H1 (cell line): ENCODE measurements around the gene ST6GALNAC3. TPM values are rescaled to one million over a fixed set of nuclear protein-coding genes. Genes with fewer than 3 reads are reported as not detected.
"Not testable (repeated sequence)": the region's sequence is repeated elsewhere in the genome, so short reads cannot be mapped to it uniquely, and the experiment has no call there.

Experiments used
- CTCF ChIA-PET: fragments of 300-600 bp; sonication (Branson Sonifier 250); formaldehyde crosslinking; loops from one replicate; lab custom pipeline; 2021; ENCODE audit not compliant: partially characterized antibody; lab: Charles Lee
- POLR2A ChIA-PET: fragments of 300-600 bp; sonication (Branson Sonifier 250); formaldehyde crosslinking; loops from one replicate; lab custom pipeline; 2021; ENCODE audit warnings: inconsistent platforms; ENCODE audit not compliant: partially characterized antibody; lab: Charles Lee
- DNase-seq, 2 experiments: peaks; one replicate each; pipeline versions ENCODE4 v3.0.0 to v3.0.0-alpha.2; 2010 to 2022; ENCODE audit warnings: low spot score in 2 of 2, low read depth in 1 of 2, mixed read lengths in 1 of 2
- FAIRE-seq: peaks from 2 replicates; lab custom pipeline; 2011; peaks lifted over from hg19 to GRCh38; lab: Jason Lieb, UNC
- H2AFZ ChIP-seq: 2 replicates; pipeline ENCODE4 v1.8.1; 2012; ENCODE audit warnings: low read length, inconsistent platforms
- H2AK5ac ChIP-seq: 2 replicates; pipeline ENCODE4 v1.6.1; 2013; ENCODE audit warnings: low read depth, low read length
- H2BK120ac ChIP-seq: replicated peaks from 2 replicates; pipeline ENCODE3; 2013; ENCODE audit warnings: low read depth, low read length, inconsistent platforms
- H2BK12ac ChIP-seq: 2 replicates; pipeline ENCODE4 v1.6.1; 2013; ENCODE audit warnings: low read depth, low read length
- H2BK15ac ChIP-seq: 2 replicates; pipeline ENCODE4 v1.6.1; 2013; ENCODE audit warnings: low read length
- H2BK20ac ChIP-seq: 2 replicates; pipeline ENCODE4 v1.6.1; 2013; ENCODE audit warnings: low read length
- H2BK5ac ChIP-seq: 2 replicates; pipeline ENCODE4 v1.6.1; 2013; ENCODE audit warnings: low read depth, low read length
- H3K14ac ChIP-seq: 2 replicates; pipeline ENCODE4 v1.6.1; 2013; ENCODE audit warnings: inconsistent platforms; ENCODE audit not compliant: insufficient read length
- H3K18ac ChIP-seq: 2 replicates; pipeline ENCODE4 v1.6.1; 2013; ENCODE audit warnings: low read length; ENCODE audit errors: extremely low read depth
- H3K23ac ChIP-seq: 2 replicates; pipeline ENCODE4 v1.6.1; 2013; ENCODE audit warnings: inconsistent platforms; ENCODE audit not compliant: insufficient read length
- H3K23me2 ChIP-seq: 2 replicates; pipeline ENCODE4 v1.6.1; 2013; ENCODE audit warnings: low read depth, low read length
- H3K27ac ChIP-seq: 2 replicates; pipeline ENCODE4 v1.6.1; 2011; ENCODE audit warnings: low read depth, low read length, inconsistent platforms
- H3K27me3 ChIP-seq, 4 experiments: replicated peaks in 1 of 4; 1 replicate in 1 of 4; 2 replicates in 3 of 4; pipeline versions ENCODE4 v1.6.1 to v1.8.1; 2011 to 2013; ENCODE audit warnings: low read length in 3 of 4, mild to moderate bottlenecking in 3 of 4, inconsistent platforms in 2 of 4, mixed read lengths in 2 of 4, moderate library complexity in 1 of 4; ENCODE audit not compliant: control insufficient read depth in 3 of 4, insufficient read depth in 3 of 4; ENCODE audit errors: extremely low read depth in 1 of 4
- H3K36me3 ChIP-seq, 4 experiments: 2 replicates each; pipeline versions ENCODE4 v1.6.1 to v1.8.1; 2011 to 2013; ENCODE audit warnings: mild to moderate bottlenecking in 4 of 4, low read length in 3 of 4, moderate library complexity in 2 of 4, control low read depth in 1 of 4, inconsistent platforms in 1 of 4; ENCODE audit not compliant: insufficient read depth in 4 of 4, control insufficient read depth in 2 of 4
- H3K4ac ChIP-seq: replicated peaks from 2 replicates; pipeline ENCODE3; 2013; ENCODE audit warnings: low read length, low read depth, mixed read lengths, inconsistent platforms; ENCODE audit not compliant: insufficient read length
- H3K4me1 ChIP-seq, 4 experiments: replicated peaks in 1 of 4; 1 replicate in 1 of 4; 2 replicates in 3 of 4; pipeline versions ENCODE4 v1.6.1 to v1.8.1; 2011 to 2013; ENCODE audit warnings: low read length in 3 of 4, inconsistent platforms in 2 of 4, mixed read lengths in 1 of 4; ENCODE audit not compliant: insufficient read depth in 4 of 4, control insufficient read depth in 3 of 4
- H3K4me2 ChIP-seq, 2 experiments: 2 replicates each; pipeline versions ENCODE4 v1.6.1 to v1.8.1; 2011 to 2013; ENCODE audit warnings: low read depth in 2 of 2, low read length in 2 of 2, control low read depth in 1 of 2, inconsistent platforms in 1 of 2, mild to moderate bottlenecking in 1 of 2; ENCODE audit not compliant: insufficient read depth in 1 of 2
- H3K4me3 ChIP-seq, 4 experiments: fragments of 200-600, 300-600 bp in 1 of 4; sonication (generic), shearing (Covaris generic), sonication (Bioruptor Twin) in 1 of 4; 2 replicates each; pipeline versions ENCODE4 v1.5.1 to v1.8.1; 2011 to 2016; ENCODE audit warnings: low read length in 4 of 4, low read depth in 3 of 4, control low read depth in 2 of 4, inconsistent platforms in 2 of 4, mild to moderate bottlenecking in 2 of 4, mixed read lengths in 1 of 4, moderate library complexity in 1 of 4; ENCODE audit not compliant: insufficient read depth in 2 of 4; ENCODE audit errors: extremely low read depth in 1 of 4
- H3K56ac ChIP-seq: replicated peaks from 2 replicates; pipeline ENCODE3; 2013; ENCODE audit warnings: low read depth, mild to moderate bottlenecking, mixed read lengths, low read length, inconsistent platforms; ENCODE audit not compliant: insufficient read length
- H3K79me1 ChIP-seq: 2 replicates; pipeline ENCODE4 v1.6.1; 2013; ENCODE audit warnings: low read depth, low read length, control low read depth
- H3K79me2 ChIP-seq, 2 experiments: 2 replicates each; pipeline versions ENCODE4 v1.6.1 to v1.8.1; 2012 to 2013; ENCODE audit warnings: low read length in 2 of 2, mild to moderate bottlenecking in 2 of 2, inconsistent platforms in 1 of 2; ENCODE audit not compliant: insufficient read depth in 2 of 2, control insufficient read depth in 1 of 2
- H3K9ac ChIP-seq, 4 experiments: replicated peaks in 1 of 4; 1 replicate in 1 of 4; 2 replicates in 3 of 4; pipeline versions ENCODE4 v1.6.1 to v1.8.1; 2011 to 2013; ENCODE audit warnings: low read depth in 3 of 4, low read length in 3 of 4, control low read depth in 2 of 4, mild to moderate bottlenecking in 2 of 4, moderate library complexity in 2 of 4, inconsistent platforms in 1 of 4; ENCODE audit errors: extremely low read depth in 1 of 4
- H3K9me3 ChIP-seq, 2 experiments: 2 replicates each; pipeline versions ENCODE4 v1.6.1 to v1.8.1; 2012 to 2013; ENCODE audit warnings: mild to moderate bottlenecking in 2 of 2, moderate library complexity in 2 of 2, control low read depth in 1 of 2, inconsistent platforms in 1 of 2, low read depth in 1 of 2, low read length in 1 of 2, mixed read lengths in 1 of 2; ENCODE audit not compliant: insufficient read depth in 2 of 2
- H4K20me1 ChIP-seq, 2 experiments: replicated peaks in 1 of 2; 2 replicates each; pipeline versions ENCODE3 to v1.8.1; 2011 to 2013; ENCODE audit warnings: inconsistent platforms in 2 of 2, low read length in 2 of 2, mild to moderate bottlenecking in 1 of 2; ENCODE audit not compliant: insufficient read depth in 2 of 2, control insufficient read depth in 1 of 2
- H4K5ac ChIP-seq: 2 replicates; pipeline ENCODE4 v1.6.1; 2013; ENCODE audit warnings: low read length, low read depth, mixed read lengths, inconsistent platforms; ENCODE audit not compliant: insufficient read length
- H4K8ac ChIP-seq: 2 replicates; pipeline ENCODE4 v1.8.0; 2013; ENCODE audit warnings: mild to moderate bottlenecking, moderate library complexity, low read length, inconsistent platforms; ENCODE audit not compliant: insufficient read depth; ENCODE audit errors: extremely low read depth
- H4K91ac ChIP-seq: replicated peaks from 2 replicates; pipeline ENCODE3; 2013; ENCODE audit warnings: low read length, mixed read lengths, inconsistent platforms; ENCODE audit not compliant: insufficient read length
- WGBS, 2 experiments: shearing (Covaris generic) in 1 of 2; methylation state at CpG; one replicate each; pipeline versions ENCODE4 v1.1.6 to v1.1.7; 2013 to 2015; ENCODE audit warnings: low lambda C conversion rate in 2 of 2, mixed read lengths in 2 of 2, inconsistent platforms in 1 of 2, low coverage in 1 of 2, missing lambda C conversion rate in 1 of 2; ENCODE audit not compliant: insufficient replicate concordance in 2 of 2, insufficient coverage in 1 of 2, insufficient read length in 1 of 2; ENCODE audit errors: extremely low coverage in 1 of 2, missing lambda C conversion rate in 1 of 2; 5-methylcytosine and 5-hydroxymethylcytosine counted together
- polyA plus RNA-seq, 7 experiments: library from polyadenylated mRNA; depleted of rRNA in 3 of 7; stranded (reverse) in 5 of 7; unstranded in 2 of 7; fragments of >200 nt in 5 of 7; fragments of 200-250 nt in 2 of 7; gene quantifications; 1 replicate in 5 of 7; 2 replicates in 1 of 7; 4 replicates in 1 of 7; pipeline versions ENCODE4 v1.2.1 to v1.2.3, GENCODE V29; 2011 to 2013; ENCODE audit warnings: missing spikeins in 2 of 7, mixed read lengths in 2 of 7
- total RNA-seq: library from RNA; stranded (reverse); fragmentation: NEBNext Ultra II Directional; extraction: Animal tissue kit (Norgen Biotek cat#: 25700); gene quantifications from 2 replicates; pipeline ENCODE4 v1.2.1, GENCODE V29; 2021

ST6GALNAC3 gene
- total and polyA plus RNA-seq, 2 of the 8 experiments (the other 6 are each of a cell fraction or from before 2014, with no cell fraction given): 4.9 to 19.0 TPM

- H3K27ac ChIP-seq, H3K79me2 ChIP-seq, H2BK12ac ChIP-seq, H3K27me3 ChIP-seq, H4K5ac ChIP-seq, H4K91ac ChIP-seq, H3K4me2 ChIP-seq, H3K4ac ChIP-seq, H3K56ac ChIP-seq, H3K9me3 ChIP-seq, H3K23me2 ChIP-seq, H3K4me3 ChIP-seq, CTCF ChIA-PET, H3K79me1 ChIP-seq, DNase-seq, H4K8ac ChIP-seq, H3K23ac ChIP-seq, H3K18ac ChIP-seq, H3K36me3 ChIP-seq, H2BK15ac ChIP-seq, H2AFZ ChIP-seq, H2AK5ac ChIP-seq, H2BK20ac ChIP-seq, POLR2A ChIA-PET, H3K9ac ChIP-seq, H3K14ac ChIP-seq, H2BK5ac ChIP-seq, H4K20me1 ChIP-seq, H2BK120ac ChIP-seq, FAIRE-seq: not testable (repeated sequence)
- 96% methylated on average over 1 of the region's 1 CpG; no CpG with 5 or more reads in 1 of the 2 experiments for WGBS, 2 experiments
- H3K4me1 ChIP-seq: peaks cover 6 to 25% (median 18%) of the 10 kb centered on the region in 4 experiments
Measured at GRCh38 chr1:76242587-76242986, 168.0 kb downstream of the ST6GALNAC3 start.
